IMR-90 (cell line): ENCODE results near the gene GJC3.

ENCODE experiments used
- BHLHE40 ChIP-seq: fragments of 150-350 bp; IDR thresholded peaks from 2 replicates; pipeline ENCODE4 v1.6.1; 2016; ENCODE audit warnings: mild to moderate bottlenecking, low read depth, low read length
- CEBPB ChIP-seq: IDR thresholded peaks from 2 replicates; pipeline ENCODE4 v1.6.1; 2012; ENCODE audit warnings: low read depth, low read length, improper control_type of control experiment
- CHD1 ChIP-seq: IDR thresholded peaks from 2 replicates; pipeline ENCODE4 v1.6.1; 2012; ENCODE audit warnings: low read depth, low read length, improper control_type of control experiment
- MAZ ChIP-seq: IDR thresholded peaks from 2 replicates; pipeline ENCODE4 v1.6.1; 2012; ENCODE audit warnings: low read depth, mild to moderate bottlenecking, low read length, improper control_type of control experiment, moderate library complexity, borderline replicate concordance
- MXI1 ChIP-seq: IDR thresholded peaks from 2 replicates; pipeline ENCODE4 v1.6.1; 2012; ENCODE audit warnings: low read depth, mild to moderate bottlenecking, low read length, moderate library complexity, borderline replicate concordance
- POLR2A ChIP-seq: IDR thresholded peaks from 2 replicates; pipeline ENCODE4 v1.6.1; 2012; ENCODE audit warnings: mild to moderate bottlenecking, low read depth, low read length
- RAD21 ChIP-seq: IDR thresholded peaks from 2 replicates; pipeline ENCODE4 v1.6.1; 2012; ENCODE audit warnings: low read length, improper control_type of control experiment
- RCOR1 ChIP-seq: IDR thresholded peaks from 2 replicates; pipeline ENCODE4 v1.6.1; 2012; ENCODE audit warnings: mild to moderate bottlenecking, low read length, improper control_type of control experiment; ENCODE audit not compliant: insufficient replicate concordance
- RFX5 ChIP-seq: IDR thresholded peaks from 2 replicates; pipeline ENCODE4 v1.8.0; 2012; ENCODE audit warnings: low read depth, mild to moderate bottlenecking, low read length, moderate library complexity
- SMC3 ChIP-seq: fragments of 150-350 bp; IDR thresholded peaks from 2 replicates; pipeline ENCODE4 v1.6.1; 2016; ENCODE audit warnings: low read depth, mild to moderate bottlenecking, antibody characterized with exemption, low read length, moderate library complexity
- TF ChIP-seq, protein P1 (sequence below): conservative IDR thresholded peaks from 2 replicates; pipeline ENCODE4 v1.5.1; 2012; ENCODE audit warnings: mild to moderate bottlenecking, low read depth, low read length, improper control_type of control experiment
- TF ChIP-seq, protein P2 (sequence below): fragments of 150-350 bp; IDR thresholded peaks from 2 replicates; pipeline ENCODE4 v1.6.1; 2017; ENCODE audit warnings: mild to moderate bottlenecking, antibody characterized with exemption, low read length, low read depth
- TF ChIP-seq, protein P3 (sequence below): fragments of 150-350 bp; IDR thresholded peaks from 2 replicates; pipeline ENCODE4 v1.6.1; 2016; ENCODE audit warnings: low read depth, mild to moderate bottlenecking, low read length, moderate library complexity, borderline replicate concordance

DNA sequence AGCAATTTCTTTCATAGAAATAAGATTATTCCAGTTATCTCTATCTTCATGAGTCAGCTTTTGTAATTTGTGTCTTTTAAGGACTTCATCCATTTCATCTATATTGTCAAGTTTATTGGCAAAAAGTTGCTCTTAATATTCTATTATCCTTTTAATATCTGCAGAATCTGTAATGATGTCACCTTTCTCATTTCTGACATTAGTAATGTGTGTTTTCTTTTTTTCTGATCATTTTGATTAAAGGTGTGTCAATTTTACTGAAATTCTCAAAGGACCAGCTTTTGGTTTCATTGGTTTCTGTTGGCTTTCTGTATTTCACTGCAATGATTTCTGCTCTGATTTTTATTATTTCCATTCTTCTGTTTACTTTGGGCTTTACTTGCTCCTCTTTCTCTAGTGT, 34.7 kb downstream of the GJC3 start:
- no peak for TF ChIP-seq POLR2A
- TF ChIP-seq, protein P1, sequence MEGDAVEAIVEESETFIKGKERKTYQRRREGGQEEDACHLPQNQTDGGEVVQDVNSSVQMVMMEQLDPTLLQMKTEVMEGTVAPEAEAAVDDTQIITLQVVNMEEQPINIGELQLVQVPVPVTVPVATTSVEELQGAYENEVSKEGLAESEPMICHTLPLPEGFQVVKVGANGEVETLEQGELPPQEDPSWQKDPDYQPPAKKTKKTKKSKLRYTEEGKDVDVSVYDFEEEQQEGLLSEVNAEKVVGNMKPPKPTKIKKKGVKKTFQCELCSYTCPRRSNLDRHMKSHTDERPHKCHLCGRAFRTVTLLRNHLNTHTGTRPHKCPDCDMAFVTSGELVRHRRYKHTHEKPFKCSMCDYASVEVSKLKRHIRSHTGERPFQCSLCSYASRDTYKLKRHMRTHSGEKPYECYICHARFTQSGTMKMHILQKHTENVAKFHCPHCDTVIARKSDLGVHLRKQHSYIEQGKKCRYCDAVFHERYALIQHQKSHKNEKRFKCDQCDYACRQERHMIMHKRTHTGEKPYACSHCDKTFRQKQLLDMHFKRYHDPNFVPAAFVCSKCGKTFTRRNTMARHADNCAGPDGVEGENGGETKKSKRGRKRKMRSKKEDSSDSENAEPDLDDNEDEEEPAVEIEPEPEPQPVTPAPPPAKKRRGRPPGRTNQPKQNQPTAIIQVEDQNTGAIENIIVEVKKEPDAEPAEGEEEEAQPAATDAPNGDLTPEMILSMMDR, result no peak
- no peak for TF ChIP-seq CEBPB
- no peak for TF ChIP-seq SMC3
- TF ChIP-seq, protein P2, sequence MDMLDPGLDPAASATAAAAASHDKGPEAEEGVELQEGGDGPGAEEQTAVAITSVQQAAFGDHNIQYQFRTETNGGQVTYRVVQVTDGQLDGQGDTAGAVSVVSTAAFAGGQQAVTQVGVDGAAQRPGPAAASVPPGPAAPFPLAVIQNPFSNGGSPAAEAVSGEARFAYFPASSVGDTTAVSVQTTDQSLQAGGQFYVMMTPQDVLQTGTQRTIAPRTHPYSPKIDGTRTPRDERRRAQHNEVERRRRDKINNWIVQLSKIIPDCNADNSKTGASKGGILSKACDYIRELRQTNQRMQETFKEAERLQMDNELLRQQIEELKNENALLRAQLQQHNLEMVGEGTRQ, result no peak
- TF ChIP-seq MXI1, result no peak
- no peak for TF ChIP-seq RAD21
- TF ChIP-seq MAZ, result no peak
- TF ChIP-seq CHD1, result no peak
- TF ChIP-seq BHLHE40, result no peak
- TF ChIP-seq RCOR1, result no peak
- no peak for TF ChIP-seq RFX5
- TF ChIP-seq, protein P3, sequence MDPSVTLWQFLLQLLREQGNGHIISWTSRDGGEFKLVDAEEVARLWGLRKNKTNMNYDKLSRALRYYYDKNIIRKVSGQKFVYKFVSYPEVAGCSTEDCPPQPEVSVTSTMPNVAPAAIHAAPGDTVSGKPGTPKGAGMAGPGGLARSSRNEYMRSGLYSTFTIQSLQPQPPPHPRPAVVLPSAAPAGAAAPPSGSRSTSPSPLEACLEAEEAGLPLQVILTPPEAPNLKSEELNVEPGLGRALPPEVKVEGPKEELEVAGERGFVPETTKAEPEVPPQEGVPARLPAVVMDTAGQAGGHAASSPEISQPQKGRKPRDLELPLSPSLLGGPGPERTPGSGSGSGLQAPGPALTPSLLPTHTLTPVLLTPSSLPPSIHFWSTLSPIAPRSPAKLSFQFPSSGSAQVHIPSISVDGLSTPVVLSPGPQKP, result no peak
